Right atrium auricular region (tissue), 2 donors: ENCODE results near the gene GABRB2. TPM values are rescaled to one million over a fixed set of nuclear protein-coding genes. Genes with fewer than 3 reads are reported as not detected.
"Not testable (repeated sequence)": the region's sequence is repeated elsewhere in the genome, so short reads cannot be mapped to it uniquely, and the experiment has no call there.

Source experiments
- DNase-seq: peaks from one replicate; pipeline ENCODE4 v3.0.0-alpha.2; 2019; ENCODE audit warnings: low spot score
- H3K27ac ChIP-seq, 2 donors: fragments of 200-600 bp; sonication (generic); 1 replicate in 1 of 2; 2 replicates in 1 of 2; pipeline ENCODE4 v1.5.1; 2016 to 2019
- H3K27me3 ChIP-seq, 2 donors: fragments of 200-600 bp; sonication (generic); one replicate each; pipeline versions ENCODE4 v1.5.1 to v1.6.0; 2017 to 2019
- H3K36me3 ChIP-seq: fragments of 200-600 bp; sonication (generic); one replicate; pipeline ENCODE4 v1.5.1; 2016
- H3K4me1 ChIP-seq, 2 donors: fragments of 200-600 bp; sonication (generic); one replicate each; pipeline versions ENCODE4 v1.5.1 to v1.6.0; 2017 to 2019
- H3K4me3 ChIP-seq, 2 donors: fragments of 200-600 bp; sonication (generic); 1 replicate in 1 of 2; 2 replicates in 1 of 2; pipeline ENCODE4 v1.5.1; 2017 to 2019; ENCODE audit warnings: mild to moderate bottlenecking in 1 of 2, moderate library complexity in 1 of 2
- H3K9me3 ChIP-seq, 2 donors: fragments of 200-600 bp; sonication (generic); one replicate each; pipeline ENCODE4 v1.5.1; 2019
- CTCF ChIP-seq, 2 donors: fragments of 200-600 bp; sonication (generic); IDR thresholded peaks; one replicate each; pipeline ENCODE4 v1.5.1; 2019; ENCODE audit warnings: antibody characterized with exemption in 2 of 2
- total RNA-seq, 2 donors: library from RNA; depleted of rRNA; stranded (reverse); fragments of >200 nt; gene quantifications; one replicate each; pipeline ENCODE4 v1.1.0, GENCODE V29; 2016

The GABRB2 gene
- total RNA-seq, 2 donors from 2014 or later: 0.37 to 2.0 TPM

GRCh38 chr5:161261668-161262323 is 284.7 kb downstream of the GABRB2 start:
- no peak overlapping the region for H3K4me3 ChIP-seq
- TF ChIP-seq CTCF (IDR thresholded peaks at IDR 0.05): no peak
- no peak overlapping the region for H3K27ac ChIP-seq
- no peaks in the 10 kb centered on the region for H3K27me3 ChIP-seq
- no peak for DNase-seq
- H3K36me3 ChIP-seq: no peaks in the 10 kb centered on the region
- H3K4me1 ChIP-seq: no peaks in the 10 kb centered on the region
- H3K9me3 ChIP-seq: no peaks in the 10 kb centered on the region

- Histone ChIP-seq H3K4me1 (no peaks in the 10 kb centered on the region), H3K36me3 (no peaks in the 10 kb centered on the region), H3K4me3 (no peak overlapping the region), H3K9me3 (no peaks in the 10 kb centered on the region), H3K27me3 (no peaks in the 10 kb centered on the region), H3K27ac (no peak overlapping the region)
- DNase-seq: no peak
- no peak for TF ChIP-seq CTCF (IDR thresholded peaks at IDR 0.05)
Observed at GRCh38 chr5:161258438-161258837, 288.1 kb downstream of the GABRB2 start.

GRCh38 chr5:161256957-161257356 is 289.6 kb downstream of the GABRB2 start:
- no peak overlapping the region for H3K27ac ChIP-seq
- no peak for TF ChIP-seq CTCF (IDR thresholded peaks at IDR 0.05)
- no peaks in the 10 kb centered on the region for H3K27me3 ChIP-seq
- H3K36me3 ChIP-seq: no peaks in the 10 kb centered on the region
- H3K4me1 ChIP-seq: no peaks in the 10 kb centered on the region
- H3K9me3 ChIP-seq: no peaks in the 10 kb centered on the region
- no peak for DNase-seq
- H3K4me3 ChIP-seq: no peak overlapping the region

GRCh38 chr5:161252955-161253354 is 293.6 kb downstream of the GABRB2 start:
- H3K9me3 ChIP-seq, H3K27me3 ChIP-seq, DNase-seq, H3K4me1 ChIP-seq, H3K36me3 ChIP-seq, H3K27ac ChIP-seq, H3K4me3 ChIP-seq: not testable (repeated sequence)

- Histone ChIP-seq H3K4me1 (no peaks in the 10 kb centered on the region), H3K9me3 (no peaks in the 10 kb centered on the region), H3K4me3 (no peak overlapping the region), H3K36me3 (no peaks in the 10 kb centered on the region), H3K27me3 (no peaks in the 10 kb centered on the region), H3K27ac (no peak overlapping the region)
- no peak for DNase-seq
- TF ChIP-seq CTCF (IDR thresholded peaks at IDR 0.05): no peak
Observed at GRCh38 chr5:161246749-161247148, 299.8 kb downstream of the GABRB2 start.

- not testable (repeated sequence) for H3K27me3 ChIP-seq, H3K9me3 ChIP-seq, H3K27ac ChIP-seq, DNase-seq, H3K4me1 ChIP-seq, H3K4me3 ChIP-seq, H3K36me3 ChIP-seq
Observed at GRCh38 chr5:161245846-161246245, 300.7 kb downstream of the GABRB2 start.

Other genes starting within 250 kb of the GABRB2 start
- gene GABRA6, start 139.0 kb upstream of the GABRB2 start, total RNA-seq: not detected